ENCODE results near the gene LANCL3. TPM values are rescaled to one million over a fixed set of nuclear protein-coding genes. Genes with fewer than 3 reads are reported as not detected.
"Not testable (repeated sequence)": the region's sequence is repeated elsewhere in the genome, so short reads cannot be mapped to it uniquely, and the experiment has no call there.

Gene LANCL3
- total RNA-seq, 1 donor from 2014 or later: under 0.01 TPM

DNA sequence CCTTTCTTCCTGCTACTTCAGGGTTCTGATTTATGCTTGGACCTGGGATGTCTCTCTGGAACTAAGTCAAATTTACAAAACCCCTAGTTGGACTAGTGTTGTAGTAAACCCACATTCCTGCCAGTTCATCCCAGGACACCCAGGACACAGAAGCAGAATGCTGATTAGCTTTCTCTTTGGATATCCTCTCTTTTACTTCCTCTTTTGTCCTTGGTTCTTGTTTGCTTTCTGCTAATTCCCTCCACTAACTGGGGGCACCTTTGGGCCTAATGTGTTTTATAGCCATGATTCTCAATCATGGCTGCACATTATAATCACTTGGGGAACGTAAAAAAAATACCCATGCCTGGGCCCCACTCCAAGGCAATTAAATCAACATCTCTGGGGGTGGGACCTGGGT lies 42.5 kb downstream of the LANCL3 start:
- no peak for DNase-seq (ENCODE audit: low read depth in 2 of 2)

DNA sequence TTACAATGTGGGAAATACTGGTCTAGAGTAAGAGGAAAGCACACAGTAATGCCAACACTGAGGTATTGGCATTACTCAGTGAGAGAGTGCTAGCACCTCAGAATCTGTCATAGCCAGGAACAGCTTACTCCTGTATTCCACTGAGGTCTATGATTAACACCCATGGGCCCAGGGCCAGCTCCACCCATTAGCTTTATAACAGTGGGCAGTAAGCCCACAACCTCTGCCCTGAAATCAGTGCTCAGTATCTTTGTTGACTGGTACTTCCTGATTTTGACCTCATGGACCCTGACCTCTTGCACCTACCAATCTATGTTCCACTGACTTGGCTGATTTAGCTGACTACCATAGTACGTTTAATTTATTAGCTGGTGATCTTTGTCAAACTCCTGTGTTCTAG lies 56.1 kb downstream of the LANCL3 start:
- DNase-seq (ENCODE audit: low read depth in 2 of 2): no peak

DNA sequence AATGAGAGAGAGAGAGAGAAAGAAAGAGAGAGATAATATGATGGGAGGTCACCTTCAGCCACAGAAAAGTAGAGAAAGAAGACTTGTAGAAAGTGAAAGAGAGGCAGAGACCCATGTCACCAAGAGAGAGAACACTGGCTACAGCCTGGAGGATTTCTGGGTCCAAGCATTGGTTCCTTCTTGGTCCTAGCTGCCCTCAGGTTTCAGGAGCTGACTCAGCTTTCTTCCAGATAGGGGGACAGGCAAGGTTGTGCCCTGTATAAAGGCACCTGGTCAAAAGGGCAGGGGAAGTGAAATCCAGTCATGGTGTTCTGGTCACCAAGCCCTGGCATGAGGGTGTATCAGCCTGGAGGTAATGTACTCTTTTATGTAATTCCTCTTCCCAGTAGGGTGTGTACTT lies 66.6 kb downstream of the LANCL3 start:
- no peak for DNase-seq (ENCODE audit: low read depth in 2 of 2)

DNA sequence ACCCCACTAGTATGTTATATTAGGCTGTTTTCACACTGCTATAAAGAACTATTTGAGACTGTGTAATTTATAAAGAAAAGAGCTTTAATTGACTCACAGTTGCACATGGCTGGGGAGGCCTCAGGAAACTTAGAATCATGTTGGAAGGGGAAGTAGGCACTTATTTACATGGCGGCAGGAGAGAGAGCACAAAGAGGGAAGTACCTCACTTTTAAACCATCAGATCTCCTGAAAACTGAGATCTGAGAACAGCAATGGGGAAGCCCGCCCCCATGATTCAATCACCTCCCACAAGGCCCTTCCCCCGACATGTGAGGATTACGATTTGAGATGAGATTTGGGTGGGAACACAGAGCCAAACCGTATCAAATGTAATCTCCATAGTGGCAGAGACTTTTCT lies 68.7 kb downstream of the LANCL3 start:
- no peak for DNase-seq (ENCODE audit: low read depth in 2 of 2)

DNA sequence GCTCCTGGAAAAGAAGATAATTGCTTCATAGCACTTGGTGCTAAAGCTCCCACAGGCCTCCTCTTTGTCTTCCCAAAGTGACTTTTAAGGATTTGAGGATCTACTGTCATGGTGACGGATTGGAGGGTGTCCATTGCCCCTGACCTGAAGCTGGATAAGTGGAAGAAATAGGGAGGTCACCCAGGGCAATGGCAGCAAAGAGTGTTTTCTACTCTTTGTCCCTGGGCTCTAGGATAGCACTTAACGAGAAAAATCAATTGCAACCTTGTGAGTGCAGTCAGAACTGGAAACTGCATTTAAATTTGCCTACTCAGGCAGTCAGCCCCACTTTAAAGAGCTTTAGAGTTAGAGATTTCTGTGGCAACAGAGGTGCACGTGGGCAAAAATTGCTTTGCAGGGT lies 70.4 kb downstream of the LANCL3 start:
- DNase-seq (ENCODE audit: low read depth in 2 of 2): no peak

DNA sequence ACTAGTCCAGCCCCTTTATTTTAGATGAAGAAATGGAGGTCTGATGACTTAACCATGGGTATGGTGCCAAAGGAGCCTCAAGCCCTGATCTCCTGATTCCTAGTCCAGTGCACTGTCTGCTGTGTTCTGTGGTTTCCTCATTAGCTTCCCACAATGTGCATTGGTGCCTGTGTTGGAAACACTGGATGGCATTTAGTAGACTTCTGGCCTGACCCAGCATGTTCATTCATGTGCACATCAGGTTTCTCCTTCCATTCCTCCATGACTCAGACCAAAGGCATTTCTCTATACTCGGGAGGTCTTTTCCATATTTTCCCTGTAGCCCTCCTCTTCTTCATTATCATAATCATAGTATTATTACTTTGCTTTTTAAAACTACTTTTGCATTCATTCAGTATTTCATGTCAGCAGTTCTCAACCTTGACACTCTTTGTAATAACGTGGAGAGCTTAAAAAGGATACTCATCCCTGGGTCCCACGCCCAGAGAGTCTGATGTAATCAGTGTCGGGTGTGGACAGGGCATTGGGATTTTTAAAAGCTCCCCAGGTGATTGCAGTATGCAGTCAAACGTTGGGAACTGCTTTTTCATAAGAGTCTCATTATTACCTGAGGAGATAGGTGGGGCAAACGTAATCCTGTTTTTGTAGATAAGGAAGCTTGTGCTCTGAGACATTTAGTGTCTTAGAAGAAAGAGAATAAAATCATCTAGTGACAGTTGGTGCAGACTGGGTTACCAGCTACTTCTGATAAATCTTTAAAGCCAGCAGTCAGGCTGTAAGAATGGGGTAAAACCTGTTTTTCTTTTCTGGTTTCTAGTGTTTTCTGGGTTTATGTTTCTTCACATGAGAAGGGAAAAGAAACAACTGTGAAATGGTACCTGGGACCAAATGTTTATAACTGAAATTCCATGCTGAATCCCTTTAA lies 73.2 kb downstream of the LANCL3 start:
- DNase-seq (ENCODE audit: low read depth in 2 of 2): no peak

DNA sequence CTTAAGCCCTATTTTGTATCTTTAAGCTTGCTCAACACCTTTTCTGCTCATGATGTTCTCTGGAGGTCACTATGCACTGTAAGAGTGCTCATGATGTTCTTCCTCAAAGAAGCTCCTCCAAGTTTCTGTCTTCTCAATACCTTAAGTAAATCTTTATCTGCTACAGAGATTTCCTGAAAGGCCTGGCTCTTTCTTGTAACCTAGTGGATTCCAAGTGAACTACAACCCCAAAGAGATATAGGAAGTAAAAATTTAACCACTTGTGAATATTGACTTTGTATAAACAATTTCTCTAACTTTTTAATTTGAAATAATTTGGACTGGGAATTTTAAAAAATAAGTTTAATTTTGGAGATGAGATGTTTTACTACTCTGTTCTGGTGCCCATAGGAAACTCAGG lies 74.8 kb downstream of the LANCL3 start:
- DNase-seq (ENCODE audit: low read depth in 2 of 2): no peak

DNA sequence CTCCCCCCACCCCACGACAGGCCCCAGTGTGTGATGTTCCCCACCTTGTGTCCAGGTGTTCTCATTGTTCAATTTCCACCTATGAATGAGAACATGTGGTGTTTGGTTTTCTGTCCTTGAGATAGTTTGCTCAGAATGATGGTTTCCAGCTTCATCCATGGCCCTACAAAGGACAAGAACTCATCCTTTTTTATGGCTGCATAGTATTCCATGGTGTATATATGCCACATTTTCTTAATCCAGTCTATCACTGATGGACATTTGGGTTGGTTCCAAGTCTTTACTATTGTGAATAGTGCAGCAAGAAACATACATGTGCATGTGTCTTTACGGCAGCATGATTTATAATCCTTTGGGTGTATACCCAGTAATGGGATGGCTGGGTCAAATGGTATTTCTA lies 79.4 kb downstream of the LANCL3 start:
- not testable (repeated sequence) for DNase-seq (ENCODE audit: low read depth in 2 of 2)

DNA sequence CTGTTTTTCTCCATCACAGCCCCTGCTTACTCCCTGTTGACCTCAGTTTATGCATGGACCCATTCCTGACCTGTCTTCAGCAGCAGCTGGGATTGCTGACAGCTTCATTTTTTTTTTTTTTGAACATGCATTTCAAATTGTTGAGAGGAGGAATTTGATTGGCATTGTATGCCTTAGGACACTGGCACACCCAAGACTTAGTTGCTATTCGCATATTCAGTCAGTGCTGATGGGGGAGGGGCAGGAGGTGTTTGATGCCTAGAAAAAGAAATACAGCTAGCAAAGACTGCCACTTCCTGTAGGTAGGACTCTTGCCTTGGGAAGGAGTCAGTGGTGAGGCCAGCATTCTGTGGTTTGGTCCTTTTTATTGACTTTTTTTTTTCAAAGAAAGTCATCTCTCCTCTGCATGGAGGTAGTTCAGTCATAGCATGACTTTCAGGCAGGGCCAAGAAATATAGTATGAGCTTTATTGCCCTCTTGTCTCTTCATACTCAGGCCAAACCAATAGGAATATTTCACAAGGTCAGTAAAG lies 80.5 kb downstream of the LANCL3 start:
- DNase-seq (ENCODE audit: low read depth in 2 of 2): no peak

DNA sequence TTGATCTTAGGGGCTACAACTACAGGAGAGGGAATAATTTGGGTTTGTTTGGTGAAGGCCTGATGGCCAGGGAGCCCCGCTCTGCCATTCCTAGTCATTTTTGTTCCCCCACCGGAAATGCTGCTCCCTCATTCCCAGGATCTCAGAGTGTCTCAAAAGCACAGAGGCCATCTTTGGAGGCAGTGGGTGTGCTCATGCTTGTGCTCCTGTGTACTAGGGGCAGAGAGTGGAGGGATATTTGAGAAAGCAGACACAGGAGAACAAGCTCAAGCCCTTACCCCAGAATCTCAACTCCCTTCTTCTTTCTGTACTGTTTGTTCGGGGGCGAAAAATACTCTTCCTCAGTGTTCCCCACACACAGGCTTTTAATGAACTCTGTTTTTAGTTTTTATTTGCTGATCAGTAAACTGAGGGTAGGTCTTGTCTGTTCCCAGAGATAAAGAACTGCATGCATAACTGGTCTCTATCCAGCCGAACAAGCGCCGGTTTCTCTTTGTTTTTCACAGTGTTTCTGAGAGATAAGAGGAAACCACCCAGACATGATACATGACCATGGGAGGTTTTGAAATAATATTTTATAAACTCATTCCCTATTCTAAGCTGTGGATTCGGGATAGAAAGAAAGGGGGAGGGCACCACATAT lies 81.2 kb downstream of the LANCL3 start:
- no peak for DNase-seq (ENCODE audit: low read depth in 2 of 2)

DNA sequence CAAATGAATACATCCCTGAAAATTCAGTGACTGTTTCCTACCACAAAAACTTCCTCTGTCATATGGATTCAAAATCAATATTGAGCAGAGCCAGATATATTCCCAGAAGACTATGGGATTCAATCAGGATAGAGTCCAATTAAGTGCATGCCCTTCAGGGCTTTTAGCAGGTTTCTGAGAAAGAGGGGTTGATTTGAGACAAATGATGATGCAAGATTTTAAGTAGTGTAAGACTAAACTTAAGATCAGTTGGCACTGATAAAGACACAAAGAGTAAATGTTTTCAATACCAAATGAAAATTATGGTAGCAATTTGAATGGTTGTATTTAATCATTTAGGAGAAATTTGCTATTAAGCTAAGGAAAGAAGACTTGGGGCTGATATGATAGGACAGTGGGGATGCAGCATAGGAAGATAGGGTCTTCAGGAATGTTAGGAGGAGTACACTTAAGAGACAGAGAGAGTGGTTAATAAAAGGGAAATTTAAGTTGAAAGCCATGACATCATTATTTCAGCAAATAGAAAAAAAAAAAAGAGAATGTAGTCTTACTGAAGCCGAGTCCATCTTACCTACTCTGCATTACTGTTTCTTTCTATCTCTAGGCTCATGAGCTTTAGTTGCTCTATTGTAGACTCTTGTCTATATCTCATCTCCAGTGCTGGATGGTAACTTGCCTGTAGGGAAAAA lies 82.1 kb downstream of the LANCL3 start:
- DNase-seq (ENCODE audit: low read depth in 2 of 2): no peak

DNA sequence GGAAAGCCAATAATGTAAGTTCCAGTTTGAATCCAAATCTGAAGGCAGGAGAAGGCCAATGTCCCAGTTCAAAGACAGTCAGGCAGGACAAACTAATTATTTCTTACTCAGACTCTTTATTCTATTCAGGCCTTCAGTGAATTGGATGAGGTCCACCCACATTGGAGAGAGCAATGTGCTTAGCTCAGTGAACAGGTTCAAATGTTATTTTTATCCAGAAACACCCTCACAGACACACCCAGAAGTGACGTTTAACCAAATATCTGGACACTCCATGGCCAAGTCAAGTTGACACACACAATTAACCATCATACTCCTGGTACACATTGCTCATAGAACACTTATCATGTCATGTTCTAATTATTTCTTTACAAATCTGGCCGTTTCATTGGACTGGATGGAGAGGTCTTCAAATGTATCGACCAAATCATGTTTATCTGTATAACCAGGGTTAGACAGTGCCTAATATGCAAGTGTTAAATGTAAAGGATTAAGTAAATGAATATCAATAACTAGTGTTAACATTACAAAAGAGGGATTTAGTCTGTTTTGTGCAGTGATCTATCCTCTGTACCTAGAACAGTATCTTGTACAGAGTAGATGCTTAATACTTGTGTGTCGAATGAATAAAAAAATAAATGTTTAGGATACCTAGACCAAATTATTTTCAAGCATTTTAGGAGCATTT lies 87.0 kb downstream of the LANCL3 start:
- DNase-seq (ENCODE audit: low read depth in 2 of 2): no peak

DNA sequence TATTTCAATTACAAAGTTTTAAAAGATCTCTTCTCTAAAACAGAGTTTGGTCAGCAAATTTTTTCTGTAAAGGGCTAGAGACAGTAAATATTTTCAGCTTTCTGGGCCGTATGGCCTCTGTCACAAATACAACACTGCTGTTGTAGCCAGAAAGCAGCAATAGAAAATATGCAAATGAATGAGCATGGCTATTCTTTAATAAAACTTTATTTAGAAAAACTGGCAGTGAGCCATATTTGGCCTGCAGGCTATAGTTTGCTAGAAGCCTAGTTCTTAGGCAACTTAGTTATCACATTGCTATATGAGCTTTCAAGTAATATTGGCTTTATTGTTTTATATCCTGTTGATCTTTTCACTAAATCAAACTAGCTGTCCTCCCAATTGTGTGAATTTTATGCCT lies 87.6 kb downstream of the LANCL3 start:
- DNase-seq (ENCODE audit: low read depth in 2 of 2): no peak

DNA sequence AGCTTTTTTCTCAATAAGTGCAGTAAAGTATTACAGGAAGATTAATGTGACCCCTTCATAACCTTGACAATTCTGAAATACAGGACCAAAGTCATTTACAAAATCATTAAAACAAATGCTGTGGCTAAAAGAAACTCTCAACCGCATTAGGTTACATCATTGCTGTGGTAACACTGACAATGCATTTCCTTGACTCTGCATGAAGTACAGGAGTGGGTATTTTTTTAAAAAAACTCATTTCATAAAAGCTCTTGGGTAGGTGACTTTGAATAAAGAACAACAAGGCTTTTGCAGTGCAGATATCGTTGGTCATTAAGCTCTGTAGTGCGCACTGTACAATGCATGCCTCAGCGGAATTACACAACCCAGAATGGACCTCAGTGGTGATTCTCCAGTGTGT lies 90.7 kb downstream of the LANCL3 start:
- DNase-seq (ENCODE audit: low read depth in 2 of 2): no peak

DNA sequence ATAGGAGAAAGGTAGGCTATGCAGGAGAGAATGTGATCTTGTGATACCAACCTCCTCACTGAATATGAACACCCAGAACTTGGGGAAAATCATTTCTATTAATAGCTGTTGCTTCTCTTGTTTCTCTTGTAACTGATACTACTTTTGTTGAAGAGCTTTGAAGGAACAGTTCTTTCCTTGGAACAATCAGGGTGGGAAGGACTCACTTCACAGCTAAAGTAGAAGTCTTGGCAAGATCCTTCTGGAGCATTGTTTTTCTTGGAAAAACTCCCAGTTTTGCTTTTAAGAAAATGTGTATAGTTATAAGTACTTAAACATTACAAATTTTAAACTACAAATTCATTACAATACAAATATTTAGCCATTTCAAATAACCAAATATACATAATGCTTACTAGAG lies 95.1 kb downstream of the LANCL3 start:
- no peak for DNase-seq (ENCODE audit: low read depth in 2 of 2)

DNA sequence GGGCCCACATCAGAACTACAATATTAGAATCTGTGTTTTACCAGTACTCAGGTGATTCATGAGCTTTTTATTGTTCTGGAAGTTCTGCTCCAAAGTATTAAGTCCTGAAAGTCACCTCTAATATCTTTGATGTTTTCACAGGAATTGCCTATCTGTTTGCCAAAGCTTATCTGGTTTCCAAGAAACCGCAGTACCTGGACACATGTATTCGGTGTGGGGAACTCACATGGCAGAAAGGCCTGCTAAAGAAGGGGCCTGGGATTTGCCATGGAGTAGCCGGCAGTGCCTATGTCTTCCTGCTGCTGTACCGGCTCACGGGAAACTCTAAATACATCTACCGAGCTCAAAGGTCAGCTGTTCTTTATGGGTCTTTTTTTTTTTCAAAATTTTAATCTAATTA lies 95.7 kb downstream of the LANCL3 start:
- no peak for DNase-seq (ENCODE audit: low read depth in 2 of 2)

DNA sequence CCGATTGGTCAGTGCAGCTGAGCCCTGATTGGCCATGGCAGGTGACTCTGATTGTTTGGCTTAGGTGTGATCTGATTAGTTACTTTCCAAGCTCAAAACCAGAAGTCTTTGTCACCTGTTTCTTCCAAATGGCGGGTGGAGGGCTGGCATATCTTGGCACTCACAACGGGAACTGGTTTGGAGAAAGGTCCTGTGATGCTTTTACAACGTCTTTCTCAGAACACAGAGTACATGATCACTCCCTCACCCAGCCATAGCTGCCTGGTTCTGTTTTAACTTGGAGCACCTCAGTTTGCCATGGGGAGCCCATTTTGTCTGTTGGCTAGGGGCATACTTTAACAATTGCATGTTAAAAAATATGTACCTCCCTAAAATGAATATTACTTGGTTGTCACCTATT lies 101.1 kb downstream of the LANCL3 start:
- DNase-seq (ENCODE audit: low read depth in 2 of 2): no peak

DNA sequence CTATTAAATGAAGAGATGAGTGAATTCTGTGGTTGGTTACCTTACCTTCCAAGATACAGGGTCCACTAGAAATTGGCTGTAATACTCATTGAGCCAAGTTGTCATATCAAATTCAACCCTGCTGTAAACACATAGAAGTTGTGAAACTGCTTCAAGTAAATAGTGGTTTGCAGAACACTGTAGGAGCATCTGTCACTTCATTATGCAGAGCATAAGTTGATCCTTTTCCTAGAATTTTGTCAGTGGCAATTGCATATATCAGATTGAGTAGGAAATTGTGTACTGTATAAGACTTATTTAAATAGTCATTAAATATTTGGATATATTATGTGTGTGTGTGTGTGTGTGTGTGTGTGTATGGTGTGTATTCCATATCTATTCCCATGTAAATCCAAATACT lies 105.3 kb downstream of the LANCL3 start:
- DNase-seq (ENCODE audit: low read depth in 2 of 2): no peak

DNA sequence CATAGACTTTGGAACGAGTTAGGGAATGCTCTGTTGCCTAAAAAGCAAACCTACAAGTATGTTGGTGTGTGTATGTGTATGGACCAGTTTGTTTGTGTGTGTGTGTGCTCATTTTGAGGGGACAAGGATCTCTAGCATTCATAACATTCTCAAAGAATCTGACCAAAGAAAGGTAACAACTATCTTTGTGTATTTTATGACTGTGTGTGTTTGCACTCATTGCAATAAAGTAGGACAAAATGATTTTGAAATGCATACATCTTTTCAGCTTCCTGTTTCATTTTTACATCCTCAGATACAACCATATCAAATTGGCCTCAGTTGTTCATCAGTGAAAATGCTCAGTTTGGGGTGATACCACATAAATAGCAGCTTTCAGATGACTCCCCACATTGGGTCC lies 105.8 kb downstream of the LANCL3 start:
- no peak for DNase-seq (ENCODE audit: low read depth in 2 of 2)

DNA sequence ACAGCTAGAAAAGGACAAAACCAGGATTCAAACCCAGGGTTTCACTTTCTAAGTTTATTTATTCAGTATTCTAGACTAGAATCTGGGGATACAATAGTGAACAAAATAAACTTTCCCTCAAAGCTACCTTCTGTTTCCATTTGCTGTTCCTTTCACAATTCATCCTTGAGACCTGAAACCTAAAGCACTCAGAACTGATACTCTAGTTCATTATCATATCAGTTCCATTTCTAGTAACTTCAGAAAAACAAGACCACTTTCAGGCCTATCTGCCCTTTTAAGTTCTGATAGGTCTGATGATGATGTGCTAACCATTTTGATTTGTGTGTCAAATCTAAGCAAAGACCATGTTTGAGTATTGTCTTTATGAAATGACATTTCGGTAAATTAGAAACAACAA lies 106.3 kb downstream of the LANCL3 start:
- no peak for DNase-seq (ENCODE audit: low read depth in 2 of 2)

DNA sequence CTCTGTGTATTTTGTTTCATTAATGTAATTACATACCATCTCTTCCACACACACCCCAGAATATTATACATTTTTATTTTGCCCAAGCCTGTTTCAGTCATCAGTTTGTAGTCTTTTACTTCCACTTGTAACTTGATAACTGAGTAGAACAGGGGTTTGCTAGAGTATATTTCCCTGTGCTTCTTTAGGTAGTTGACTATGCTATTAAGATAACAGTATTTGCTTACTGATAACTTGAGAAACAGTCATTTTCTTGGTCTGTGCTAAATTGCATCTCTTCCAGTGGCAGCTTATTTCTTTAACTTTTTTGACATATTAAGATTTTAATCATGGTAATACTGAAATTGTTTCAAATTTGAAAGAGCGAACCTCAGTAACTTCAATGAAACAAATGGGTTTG lies 107.1 kb downstream of the LANCL3 start:
- DNase-seq (ENCODE audit: low read depth in 2 of 2): no peak

DNA sequence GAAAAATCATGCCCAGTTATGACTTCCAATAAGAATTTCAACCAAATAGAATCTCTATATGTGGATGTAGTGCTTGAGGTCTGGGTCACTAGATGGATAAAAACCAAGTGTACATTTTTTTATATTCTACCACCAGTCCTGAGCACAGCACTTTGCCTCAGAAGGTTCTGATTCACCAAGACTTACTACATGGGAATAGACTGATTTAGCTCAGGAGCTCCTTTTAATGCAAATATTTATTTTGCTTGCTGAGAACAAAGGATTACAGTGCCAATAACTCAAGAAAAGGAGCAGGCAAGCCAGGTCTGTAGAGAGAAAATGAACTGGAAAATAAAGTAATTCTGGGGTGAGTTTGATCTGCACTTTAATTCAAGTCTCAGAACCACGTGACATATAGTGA lies 107.8 kb downstream of the LANCL3 start:
- no peak for DNase-seq (ENCODE audit: low read depth in 2 of 2)

All from lung microvascular endothelial cell (primary cell).